GM12864 (cell line): ENCODE data around the gene COL19A1.
"Not testable (repeated sequence)": the region's sequence is repeated elsewhere in the genome, so short reads cannot be mapped to it uniquely, and the experiment has no call there.

Experiments
- DNase-seq: peaks from one replicate; pipeline ENCODE4 v3.0.0-alpha.2; 2011; ENCODE audit warnings: low read depth
- H3K4me3 ChIP-seq: 2 replicates; pipeline ENCODE4 v1.5.1; 2011; ENCODE audit warnings: mild to moderate bottlenecking, low read depth, low read length, control low read depth
- CTCF ChIP-seq: IDR thresholded peaks from 2 replicates; pipeline ENCODE4 v1.5.1; 2011; ENCODE audit warnings: low read depth, mild to moderate bottlenecking, moderate library complexity, low read length, control low read depth, inconsistent platforms; ENCODE audit errors: missing control alignments

Gene COL19A1

GRCh38 chr6:69887026-69887425 is 20.7 kb downstream of the COL19A1 start:
- H3K4me3 ChIP-seq, result no peak overlapping the region
- no peak for DNase-seq

GRCh38 chr6:69887714-69888345 is 21.5 kb downstream of the COL19A1 start:
- H3K4me3 ChIP-seq, result no peak overlapping the region
- DNase-seq, result no peak
- TF ChIP-seq CTCF, result no peak

More at GRCh38 chr6:69887026-69887425, 20.7 kb downstream of the COL19A1 start:
- no peak for TF ChIP-seq CTCF

GRCh38 chr6:69888482-69889233 is 22.3 kb downstream of the COL19A1 start:
- no peak overlapping the region for H3K4me3 ChIP-seq
- DNase-seq, result no peak
- TF ChIP-seq CTCF, result no peak

GRCh38 chr6:69889234-69889974 is 23.0 kb downstream of the COL19A1 start:
- H3K4me3 ChIP-seq, DNase-seq: not testable (repeated sequence)

- not testable (repeated sequence) for H3K4me3 ChIP-seq, DNase-seq
These were observed 26.2 kb downstream of the COL19A1 start for GRCh38 chr6:69892561-69892960.

GRCh38 chr6:69893266-69893665 is 26.9 kb downstream of the COL19A1 start:
- not testable (repeated sequence) for DNase-seq, H3K4me3 ChIP-seq

- TF ChIP-seq CTCF, result no peak
- no peak for DNase-seq
These were observed 28.4 kb downstream of the COL19A1 start for GRCh38 chr6:69894578-69895347.

GRCh38 chr6:69895396-69895795 is 29.0 kb downstream of the COL19A1 start:
- TF ChIP-seq CTCF, result no peak
- H3K4me3 ChIP-seq, result no peak overlapping the region
- DNase-seq, result no peak

More at GRCh38 chr6:69894578-69895347, 28.4 kb downstream of the COL19A1 start:
- H3K4me3 ChIP-seq, result no peak overlapping the region
